Renal cortex interstitium (tissue), 11 donors: ENCODE data around the gene ACSF2. TPM values are rescaled to one million over a fixed set of nuclear protein-coding genes. Genes with fewer than 3 reads are reported as not detected.

Experiments
- DNase-seq, 11 donors: peaks; one replicate each; pipeline ENCODE4 v3.0.0-alpha.2; 2013; ENCODE audit warnings: low read depth in 9 of 11, low spot score in 4 of 11; ENCODE audit errors: extremely low read depth in 1 of 11
- polyA plus RNA-seq, 3 donors: library from polyadenylated mRNA; unstranded; fragments of 120-200 nt; gene quantifications; one replicate each; pipeline ENCODE4 v1.2.1, GENCODE V29; 2013; ENCODE audit not compliant: insufficient read length in 3 of 3

ACSF2 gene
- polyA plus RNA-seq, 3 donors = 97.8 to 112 (median 110) TPM

GRCh38 chr17:50428831-50429424 is 2.9 kb downstream of the ACSF2 start:
- DNase-seq = no peak

DNA sequence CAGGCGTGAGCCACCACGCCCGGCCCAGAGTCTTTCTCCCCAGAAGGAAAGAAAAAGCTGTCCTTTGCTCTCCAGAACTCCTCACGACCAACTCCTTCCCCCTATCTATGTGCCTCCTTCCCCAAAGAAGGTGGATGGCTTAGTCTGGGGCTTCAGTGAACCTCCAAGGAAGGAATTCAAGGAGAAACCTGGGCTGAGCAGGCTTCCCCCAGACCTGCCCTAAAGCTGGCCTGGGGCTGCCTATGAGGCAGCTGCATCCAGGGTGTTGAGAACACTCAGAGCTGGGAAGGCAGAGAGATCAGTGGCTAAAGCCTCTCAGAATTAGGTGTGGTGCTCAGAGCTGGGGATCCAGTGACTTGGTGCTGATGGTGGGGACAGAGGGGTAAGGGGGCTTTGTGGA is 3.8 kb downstream of the ACSF2 start:
- no peak for DNase-seq

DNA sequence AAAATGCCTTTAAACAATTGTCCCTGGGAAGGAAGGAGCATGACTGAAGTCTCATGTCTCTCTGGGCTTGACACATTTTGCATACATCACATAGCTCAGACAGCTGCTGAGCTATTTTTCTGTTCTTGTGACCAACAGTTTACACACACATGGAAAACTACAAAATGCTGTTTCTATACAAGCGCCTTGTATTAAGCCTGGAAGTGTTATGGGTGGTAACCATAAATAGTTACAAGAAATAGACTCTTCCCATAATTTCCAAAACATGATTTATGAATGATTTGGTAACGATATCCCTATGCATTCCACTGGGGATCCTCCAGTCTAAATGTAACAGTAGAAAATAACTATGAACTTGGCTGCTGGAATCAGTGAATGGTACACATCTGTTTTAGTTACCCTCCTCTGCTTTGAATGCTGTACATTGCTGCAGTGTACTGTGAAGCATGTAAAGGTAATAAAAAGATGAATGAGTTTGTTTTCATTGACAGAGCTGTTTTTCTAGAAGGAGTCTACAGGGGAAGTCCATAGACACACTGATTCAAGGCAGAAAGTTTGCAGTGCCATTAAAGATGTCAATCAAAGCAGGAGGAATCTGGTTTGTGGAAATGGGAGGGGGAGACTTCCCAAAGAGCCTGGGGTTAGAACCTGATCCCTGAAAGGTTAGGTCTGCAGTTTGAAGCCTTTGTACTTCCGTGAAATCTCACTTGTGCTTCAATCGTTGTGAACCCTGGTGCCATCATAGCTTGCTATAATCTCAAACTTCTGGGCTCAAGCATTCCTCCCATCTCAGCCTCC is 5.0 kb downstream of the ACSF2 start:
- DNase-seq = no peak

GRCh38 chr17:50432125-50432762 is 6.2 kb downstream of the ACSF2 start:
- no peak for DNase-seq

- no peak for DNase-seq
Measured at GRCh38 chr17:50437409-50437808, 11.4 kb downstream of the ACSF2 start.

DNA sequence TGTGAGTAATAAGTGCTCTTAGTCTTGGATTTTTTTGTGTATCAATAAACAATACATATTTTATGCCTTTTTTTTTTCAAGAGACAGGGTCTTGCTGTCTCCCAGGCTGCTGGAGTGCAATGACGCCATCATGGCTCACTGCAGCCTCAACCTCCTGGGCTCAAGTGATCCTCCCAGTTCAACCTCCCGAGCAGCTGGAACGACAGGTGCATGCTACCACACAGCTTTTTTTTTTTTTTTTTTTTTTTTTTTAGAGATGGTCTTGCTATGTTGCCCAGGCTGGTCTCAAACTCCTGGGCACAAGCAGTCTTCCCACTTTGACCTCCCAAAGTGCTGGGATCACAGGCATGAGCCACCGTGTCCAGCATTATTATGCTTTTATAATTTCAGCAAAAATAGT is 13.0 kb downstream of the ACSF2 start:
- DNase-seq = no peak

DNA sequence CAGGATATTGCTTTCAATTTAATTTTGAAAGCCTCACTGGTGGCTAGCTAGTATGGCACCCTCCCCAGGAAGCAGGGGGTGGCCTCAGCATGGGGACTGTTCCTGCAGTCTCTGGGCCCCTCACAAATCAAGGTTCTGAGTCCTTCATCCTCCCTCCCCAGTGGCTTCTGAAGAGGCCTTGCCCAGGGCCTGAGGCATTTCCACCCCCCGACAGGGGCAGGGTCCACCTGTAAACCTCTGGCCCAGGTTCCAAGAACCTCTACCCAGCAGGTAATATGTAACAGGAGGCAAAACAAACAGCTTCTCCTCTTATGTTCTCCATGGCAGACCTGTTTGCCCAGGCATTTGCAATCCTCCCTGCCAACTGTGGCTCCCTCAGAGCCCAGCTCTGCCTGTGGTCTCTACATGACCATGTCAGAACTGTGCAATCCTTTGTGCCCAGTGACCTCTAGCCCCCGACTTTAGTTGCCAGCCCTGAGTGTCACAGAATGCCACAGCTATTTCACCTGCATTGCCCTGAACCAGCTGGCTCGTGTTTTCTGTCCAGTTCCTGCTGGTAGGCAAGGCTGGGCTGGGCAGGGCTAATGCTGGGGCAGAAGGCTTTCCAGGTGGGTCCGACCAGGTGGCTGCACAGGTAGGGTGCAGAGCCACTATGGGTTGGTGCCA is 14.3 kb downstream of the ACSF2 start:
- DNase-seq = no peak

- no peak for DNase-seq
Measured at GRCh38 chr17:50440838-50441829, 15.1 kb downstream of the ACSF2 start.

DNA sequence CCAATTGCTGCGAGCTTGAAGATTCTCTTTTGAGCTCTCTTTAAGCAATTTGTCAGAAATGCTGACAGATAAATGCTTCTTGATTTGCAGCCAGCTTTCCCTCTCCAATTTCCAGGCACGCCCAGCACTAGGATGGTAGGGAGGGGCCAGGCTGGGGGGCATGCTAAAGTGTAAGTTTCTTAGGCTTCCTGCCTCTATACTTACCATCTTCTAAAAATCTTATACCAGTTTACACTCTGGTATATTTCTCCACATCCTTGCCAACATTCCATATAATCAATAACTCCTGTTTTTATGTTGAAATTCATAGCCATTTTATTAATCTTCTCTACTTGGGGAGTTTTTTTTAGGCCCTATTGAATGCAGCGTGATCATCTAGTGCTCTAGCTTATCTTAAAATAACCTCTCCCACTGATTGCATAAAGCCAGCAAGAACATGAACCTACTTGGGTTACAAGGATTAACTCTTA is 17.5 kb downstream of the ACSF2 start:
- no peak for DNase-seq

GRCh38 chr17:50444841-50445715 is 19.1 kb downstream of the ACSF2 start:
- no peak for DNase-seq

DNA sequence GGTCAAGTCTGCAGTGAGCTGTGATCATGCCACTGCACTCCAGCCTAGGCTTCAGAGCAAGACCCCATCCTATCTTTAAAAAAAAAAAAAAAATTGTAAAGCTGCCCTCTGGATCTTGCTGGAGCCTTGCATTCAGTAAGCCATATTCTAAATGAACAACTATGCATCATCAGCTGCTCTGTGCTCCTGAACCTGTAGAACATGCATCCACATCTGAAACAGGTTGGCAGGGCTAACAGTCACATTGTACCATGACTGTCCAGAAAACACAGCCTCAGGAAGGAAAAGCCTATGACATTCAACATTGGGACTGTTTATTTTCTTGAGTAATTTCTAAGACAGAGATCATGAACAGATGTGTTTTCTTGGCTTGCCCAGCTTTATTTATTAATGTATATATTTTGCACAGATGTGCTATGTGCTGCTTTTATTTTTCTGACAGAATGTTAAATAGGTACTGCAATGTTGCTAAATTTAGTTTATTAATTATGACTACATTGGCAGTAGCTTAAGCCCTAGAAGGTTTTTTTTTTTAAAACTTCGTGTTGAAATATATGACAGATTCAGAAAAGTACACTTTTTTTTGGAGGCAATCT is 19.8 kb downstream of the ACSF2 start:
- no peak for DNase-seq

GRCh38 chr17:50447870-50448595 is 22.0 kb downstream of the ACSF2 start:
- no peak for DNase-seq

GRCh38 chr17:50448643-50449042 is 22.6 kb downstream of the ACSF2 start:
- DNase-seq = no peak

- DNase-seq = no peak
Measured at GRCh38 chr17:50451943-50452629, 26.1 kb downstream of the ACSF2 start.

DNA sequence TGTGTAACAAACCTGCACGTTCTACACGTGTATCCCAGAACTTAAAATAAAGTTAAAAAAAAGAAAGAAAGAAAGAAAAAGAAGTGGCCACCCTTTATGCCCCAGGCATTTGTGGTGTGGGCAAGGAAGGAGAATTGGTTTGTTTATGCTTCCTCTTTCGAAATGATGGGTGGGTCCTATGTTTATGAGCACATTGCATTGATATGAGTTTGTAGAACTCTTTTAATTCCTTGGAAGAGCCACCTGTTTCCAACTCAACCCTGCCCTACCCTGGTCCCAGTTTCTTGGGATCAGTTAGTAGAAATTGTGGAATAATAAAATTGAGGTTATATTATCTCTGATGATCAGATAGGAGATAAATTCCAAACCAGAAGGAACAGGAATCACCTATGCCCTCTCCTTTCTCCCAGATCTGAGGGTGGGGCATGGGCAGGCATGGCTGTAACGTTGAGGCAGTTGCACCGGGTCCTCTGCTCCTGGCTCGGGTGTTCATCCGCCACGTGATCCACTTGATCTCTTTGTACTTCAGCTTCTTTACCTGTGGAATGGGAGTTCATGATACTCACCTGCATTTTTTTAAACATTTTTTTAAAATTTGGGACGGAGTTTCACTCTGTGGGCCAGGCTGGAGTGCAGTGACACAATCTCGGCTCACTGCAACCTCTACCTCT is 26.7 kb downstream of the ACSF2 start:
- DNase-seq = no peak

GRCh38 chr17:50453901-50454300 is 27.9 kb downstream of the ACSF2 start:
- no peak for DNase-seq
